ENCODE results near the gene LEMD2. TPM values are rescaled to one million over a fixed set of nuclear protein-coding genes. Genes with fewer than 3 reads are reported as not detected.

LEMD2 gene
- total and polyA plus RNA-seq, 2 donors (not counting 3 experiments of a cell fraction or from before 2014, with no cell fraction given), result 61.1 to 81.8 TPM

GRCh38 chr6:33826537-33826936 is 37.6 kb upstream of the LEMD2 start:
- H3K27me3 ChIP-seq (ENCODE audit: control insufficient read depth in 2 of 2, insufficient read depth in 2 of 2, low read length in 2 of 2), result peaks cover 19 to 20% of the 10 kb centered on the region in 2 experiments
- POLR2A ChIA-PET, result no interaction called here
- DNase-seq (ENCODE audit: low read depth, low spot score) (no peak), FAIRE-seq (no peak)
- no peaks in the 10 kb centered on the region for H3K9me1 ChIP-seq (replicated peaks; ENCODE audit: control insufficient read depth, extremely low read depth, insufficient read depth, low read length)
- CTCF ChIA-PET, result interaction anchor here (1.6 kb wide), 1 partner anchor 57 kb away, joined by 3 read pairs; no protein-coding TSS in a partner anchor
- no peak overlapping the region for H3K9ac ChIP-seq (replicated peaks; ENCODE audit: extremely low read depth, insufficient read depth, low read length)
- dilution Hi-C loops (cut with MboI; ENCODE audit: extremely low pct_ligation_motif_present, low sequenced_read_pairs), result no loop called here
- no peak overlapping the region for H3K4me3 ChIP-seq (replicated peaks in 1 of 3; ENCODE audit: insufficient read depth in 1 of 3, low read depth in 1 of 3, low read length in 3 of 3)
- no TSS peak for BruUV-seq (replicated peaks)
- intact Hi-C loops (cut with micrococcal nuclease), result no loop called here
- H4K20me1 ChIP-seq (replicated peaks; ENCODE audit: control insufficient read depth, extremely low read depth, insufficient read depth, low read length), result no peaks in the 10 kb centered on the region
- H3K9me3 ChIP-seq (replicated peaks; ENCODE audit: control insufficient read depth, insufficient read depth, low read length), result no peaks in the 10 kb centered on the region
- TF ChIP-seq CTCF (IDR thresholded peaks at IDR 0.05; ENCODE audit: extremely low read depth in 1 of 2, insufficient read depth in 1 of 2, low read depth in 1 of 2, low read length in 2 of 2), result no peak
- no peak for TF ChIP-seq POLR2A (IDR thresholded peaks at IDR 0.05; ENCODE audit: low read depth, low read length)
- no peak for TF ChIP-seq FOS (IDR thresholded peaks at IDR 0.05; ENCODE audit: borderline replicate concordance, insufficient read depth, low read length)
- TF ChIP-seq GATA2 (IDR thresholded peaks at IDR 0.05; ENCODE audit: insufficient read depth, insufficient read length, low read depth, low read length), result no peak
- TF ChIP-seq EZH2 (IDR thresholded peaks at IDR 0.05; ENCODE audit: borderline replicate concordance, low read depth, low read length, severe bottlenecking), result no peak
- TF ChIP-seq, protein P1, sequence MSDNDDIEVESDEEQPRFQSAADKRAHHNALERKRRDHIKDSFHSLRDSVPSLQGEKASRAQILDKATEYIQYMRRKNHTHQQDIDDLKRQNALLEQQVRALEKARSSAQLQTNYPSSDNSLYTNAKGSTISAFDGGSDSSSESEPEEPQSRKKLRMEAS (IDR thresholded peaks at IDR 0.05; ENCODE audit: insufficient read depth, insufficient read length), result no peak
- no peak for TF ChIP-seq MYC (IDR thresholded peaks at IDR 0.05; ENCODE audit: low read depth, low read length)
- H3K27ac ChIP-seq (ENCODE audit: insufficient read depth, low read depth, low read length), result no peak overlapping the region
- H3K79me2 ChIP-seq (ENCODE audit: control insufficient read depth, insufficient read depth, low read length), result no peaks in the 10 kb centered on the region
- H2AFZ ChIP-seq (ENCODE audit: low read depth, low read length), result no peak overlapping the region
- H3K4me2 ChIP-seq (ENCODE audit: insufficient read depth, low read length), result no peak overlapping the region
- H3K4me1 ChIP-seq (ENCODE audit: control insufficient read depth, extremely low read depth, insufficient read depth, low read length), result peaks cover 6% of the 10 kb centered on the region
- no peaks in the 10 kb centered on the region for H3K36me3 ChIP-seq (ENCODE audit: control insufficient read depth in 2 of 2, extremely low read depth in 1 of 2, insufficient read depth in 2 of 2, low read length in 2 of 2)
